ENCODE results near the gene FHAD1.

Gene FHAD1

DNA sequence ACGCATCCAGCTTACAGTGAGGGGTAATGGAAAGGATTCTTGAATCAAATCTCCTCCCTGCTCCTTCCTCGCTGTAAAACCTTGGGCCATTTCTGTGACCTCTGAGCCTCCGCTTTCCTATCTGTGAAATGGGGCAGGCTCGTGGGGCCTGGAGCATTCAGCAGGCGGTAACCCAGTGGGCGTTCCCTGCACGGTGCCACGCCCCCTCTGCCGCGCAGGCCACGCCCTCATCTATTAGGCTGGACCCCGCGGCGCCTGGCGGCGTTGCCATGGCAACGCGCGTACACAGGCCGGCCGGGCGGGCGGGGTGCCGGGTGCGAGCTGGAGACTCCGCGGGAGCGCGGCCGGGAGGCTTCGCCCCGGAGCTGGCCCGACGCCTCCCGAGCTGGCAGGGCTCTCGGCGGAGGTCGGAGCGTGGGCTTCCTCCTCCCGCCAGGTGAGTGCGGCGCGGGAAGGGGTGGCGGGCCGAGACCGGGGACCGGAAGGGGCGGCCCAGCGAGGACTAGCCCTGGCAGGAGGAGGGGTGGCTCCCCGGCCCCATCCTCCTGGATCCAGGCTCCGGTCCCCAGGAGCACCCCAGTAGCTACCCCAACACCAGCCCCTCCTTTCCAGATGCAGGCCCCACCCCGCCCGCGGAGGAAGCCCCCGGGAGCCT, at the start of gene FHAD1:
FHAD1 (plus strand) TSS at position 264 of the 655 bp plus-strand sequence. CDS start 4,562 bp downstream, outside the sequence.
- DNase-seq (ENCODE audit: low spot score) = peak; percentile 13

DNA sequence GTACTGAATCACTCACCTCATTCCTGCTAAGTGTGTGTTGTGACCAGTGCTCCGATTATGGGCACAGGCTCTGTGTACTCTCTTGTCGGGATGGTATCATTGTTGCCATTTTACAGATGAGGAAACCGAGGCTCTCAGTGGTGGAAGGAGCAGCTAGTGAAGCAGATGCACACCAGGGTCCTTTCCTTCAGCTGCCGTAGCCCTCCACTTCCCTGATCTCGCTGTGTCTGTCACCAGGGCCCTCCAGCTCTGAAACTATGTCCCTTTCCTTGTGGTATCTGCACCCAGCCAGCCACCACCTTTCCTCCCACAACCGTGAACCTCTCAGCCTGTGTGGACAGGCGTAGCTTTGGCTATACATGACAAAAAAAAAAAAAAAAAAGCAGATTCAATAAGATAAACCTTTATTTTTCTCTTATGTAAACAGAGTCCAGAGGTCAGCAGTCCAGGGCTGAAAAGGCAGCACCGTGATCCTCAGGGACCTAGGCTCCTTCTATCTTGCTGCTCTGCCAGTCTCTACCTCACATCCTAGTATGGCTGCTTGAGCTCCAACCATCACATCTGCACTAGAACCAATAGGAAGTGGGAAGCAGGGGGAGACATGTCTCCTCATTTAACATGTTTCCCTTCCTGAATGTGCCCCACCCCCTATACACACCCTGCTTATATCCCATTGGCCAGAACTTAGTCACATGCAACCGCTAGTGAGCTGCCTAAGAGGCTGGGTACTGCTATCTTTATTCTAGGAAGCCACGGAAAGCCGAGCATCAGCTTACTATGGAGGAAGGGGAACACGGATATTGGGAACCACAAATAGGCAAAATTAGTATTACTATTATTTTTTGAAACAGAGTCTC, 49.2 kb upstream of the FHAD1 start:
- DNase-seq (ENCODE audit: low spot score) = no peak

DNA sequence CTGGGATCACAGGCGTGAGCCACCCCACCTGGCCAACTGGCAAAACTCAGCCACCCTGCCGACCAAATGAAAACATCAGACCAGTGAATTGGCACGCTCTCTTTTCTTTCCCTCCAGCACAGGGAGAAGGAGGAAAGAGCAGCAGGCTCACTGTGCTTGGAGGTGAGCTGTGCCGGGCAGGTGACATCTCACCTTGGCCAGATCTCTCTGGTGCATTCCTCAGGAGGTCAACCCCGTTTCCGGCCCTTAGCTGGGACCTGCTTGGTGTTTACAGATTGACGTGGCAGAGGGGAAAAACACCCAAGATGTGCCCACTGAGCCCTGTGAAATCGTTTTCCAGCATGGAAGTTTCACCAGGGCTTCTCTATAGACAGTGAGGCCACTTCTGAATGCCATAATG, 48.3 kb upstream of the FHAD1 start:
- DNase-seq (ENCODE audit: low spot score) = no peak

DNA sequence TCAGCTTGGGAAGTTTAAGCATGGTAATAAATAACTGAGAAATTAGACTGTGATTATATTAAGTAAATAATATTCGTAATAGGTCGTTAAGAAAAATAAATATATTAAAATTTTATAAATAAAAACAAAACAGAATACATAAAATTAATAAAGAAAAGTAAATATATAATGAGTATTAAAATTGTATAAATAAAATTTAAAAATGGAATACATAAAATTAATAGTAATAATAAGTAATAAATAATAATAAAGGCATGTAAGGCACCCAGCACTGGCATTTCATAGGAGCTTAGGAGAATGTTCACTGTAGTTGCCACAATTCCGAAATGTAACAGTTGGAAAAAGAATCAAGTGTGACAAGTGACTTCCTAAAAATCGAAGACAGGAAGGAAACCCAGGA, 45.8 kb upstream of the FHAD1 start:
- DNase-seq (ENCODE audit: low spot score) = no peak

DNA sequence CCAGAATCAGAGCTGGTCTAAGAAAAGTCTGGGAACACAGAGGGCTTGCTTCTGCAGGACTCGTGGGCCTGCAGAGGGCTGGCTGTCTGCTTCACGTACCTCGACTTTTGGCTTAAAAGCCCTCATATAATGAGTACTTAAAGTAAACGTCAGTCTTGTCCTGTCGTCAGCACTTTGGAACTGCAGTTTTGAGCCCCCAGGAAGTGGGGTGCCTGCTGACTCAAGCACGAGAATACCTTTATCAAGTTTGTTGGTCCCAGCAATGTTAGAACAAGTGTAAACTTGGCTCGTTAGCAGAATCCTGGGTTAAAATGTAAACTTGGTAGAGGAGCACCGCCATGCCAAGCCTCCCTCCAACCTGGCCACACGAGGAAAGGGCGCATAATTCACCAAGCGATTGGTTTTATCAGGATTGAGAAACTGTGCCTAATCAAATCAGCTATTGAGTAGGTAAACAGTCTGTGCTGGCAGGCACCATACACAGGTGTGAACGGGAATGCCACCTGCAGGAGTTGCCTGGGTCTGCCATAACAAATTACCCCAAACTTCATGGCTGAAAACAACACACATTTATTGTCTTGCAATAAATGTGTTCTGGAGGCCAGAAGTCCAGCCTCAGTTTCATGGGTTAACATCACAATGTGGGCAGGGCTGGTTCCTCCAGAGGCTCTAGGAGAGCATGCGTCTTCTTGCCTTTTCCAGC, 45.0 kb upstream of the FHAD1 start:
- no peak for DNase-seq (ENCODE audit: low spot score)

DNA sequence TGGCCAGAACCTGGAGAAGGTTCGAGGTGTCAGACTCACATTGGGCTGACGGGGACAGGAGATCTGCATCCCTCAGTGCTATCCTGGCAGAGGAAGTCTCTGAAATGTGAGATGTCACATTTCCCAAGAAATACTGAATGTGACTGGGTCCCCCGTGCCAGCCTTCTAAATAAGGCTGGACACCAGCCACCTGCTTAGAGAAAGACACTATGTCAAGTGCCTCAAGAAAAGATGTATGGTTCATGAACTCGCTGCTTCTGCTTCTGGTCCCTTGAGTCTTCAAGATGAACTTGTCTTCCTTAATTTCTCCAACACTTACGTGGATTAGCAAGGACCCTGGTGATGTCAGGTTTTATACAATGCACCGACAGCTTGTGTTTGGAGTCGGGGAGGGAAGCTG, 42.1 kb upstream of the FHAD1 start:
- no peak for DNase-seq (ENCODE audit: low spot score)

DNA sequence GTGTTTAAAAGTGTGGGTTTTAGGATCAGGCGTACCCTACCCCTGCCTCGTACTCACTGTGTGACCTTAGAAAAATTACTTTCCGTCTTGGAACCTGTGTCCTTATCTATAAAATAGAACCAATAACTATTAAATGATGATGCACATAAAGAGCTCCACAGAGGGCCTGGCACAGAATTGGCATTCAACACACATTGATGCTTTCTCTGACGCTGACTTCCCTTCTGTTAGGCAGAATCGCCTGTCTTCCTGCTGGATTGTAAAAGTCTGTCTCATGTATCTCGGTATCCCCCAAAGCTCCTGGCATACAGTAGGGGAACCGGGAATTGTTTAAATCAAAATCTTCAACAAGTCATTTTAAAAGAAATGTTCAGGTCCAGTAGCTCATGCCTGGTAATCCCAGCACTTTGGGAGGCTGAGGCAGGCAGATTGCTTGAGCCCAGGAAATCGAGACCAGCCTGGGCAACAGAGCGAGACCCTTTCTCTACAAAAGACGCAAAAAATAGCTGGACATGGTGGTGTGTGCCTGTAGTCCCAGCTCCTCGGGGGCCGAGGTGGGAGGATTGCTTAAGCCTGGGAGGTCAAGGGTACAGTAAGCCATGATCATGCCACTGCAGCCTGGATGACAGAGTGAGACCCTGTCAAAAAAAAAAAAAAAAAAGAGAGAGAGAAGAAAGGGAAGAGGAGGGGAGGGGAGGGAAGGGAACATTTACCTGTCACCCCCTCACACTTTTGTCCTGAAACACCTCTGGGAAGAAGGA, 41.3 kb upstream of the FHAD1 start:
- no peak for DNase-seq (ENCODE audit: low spot score)

DNA sequence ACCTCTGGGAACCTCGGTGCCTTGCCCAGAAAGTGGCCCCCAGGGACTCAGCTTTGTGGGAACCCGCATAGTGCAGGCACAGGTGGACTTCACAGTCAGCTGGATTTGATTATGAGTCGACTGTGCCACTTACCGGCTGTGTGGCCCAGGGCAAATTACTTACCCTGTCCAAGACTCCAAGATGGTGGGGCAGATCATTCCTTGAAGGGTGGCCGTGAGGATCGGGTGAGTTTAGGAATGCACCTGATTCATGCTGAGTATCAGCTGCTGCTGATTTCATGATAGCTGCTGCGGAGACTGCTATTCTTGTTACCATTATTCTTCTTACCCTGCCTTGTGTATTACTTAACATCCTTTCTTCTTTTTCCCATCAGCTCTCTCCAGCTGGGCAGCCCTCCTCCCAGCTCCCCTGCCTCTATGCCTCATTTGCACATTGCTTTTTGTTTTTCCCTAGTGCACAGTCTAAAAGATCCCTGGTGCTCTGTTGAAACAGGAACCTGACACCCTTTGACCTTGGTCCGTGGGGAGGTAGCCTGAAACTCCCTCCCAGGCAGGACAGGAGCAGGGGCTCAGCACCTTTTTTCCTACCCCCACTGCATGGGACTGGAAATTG, 40.5 kb upstream of the FHAD1 start:
- no peak for DNase-seq (ENCODE audit: low spot score)

DNA sequence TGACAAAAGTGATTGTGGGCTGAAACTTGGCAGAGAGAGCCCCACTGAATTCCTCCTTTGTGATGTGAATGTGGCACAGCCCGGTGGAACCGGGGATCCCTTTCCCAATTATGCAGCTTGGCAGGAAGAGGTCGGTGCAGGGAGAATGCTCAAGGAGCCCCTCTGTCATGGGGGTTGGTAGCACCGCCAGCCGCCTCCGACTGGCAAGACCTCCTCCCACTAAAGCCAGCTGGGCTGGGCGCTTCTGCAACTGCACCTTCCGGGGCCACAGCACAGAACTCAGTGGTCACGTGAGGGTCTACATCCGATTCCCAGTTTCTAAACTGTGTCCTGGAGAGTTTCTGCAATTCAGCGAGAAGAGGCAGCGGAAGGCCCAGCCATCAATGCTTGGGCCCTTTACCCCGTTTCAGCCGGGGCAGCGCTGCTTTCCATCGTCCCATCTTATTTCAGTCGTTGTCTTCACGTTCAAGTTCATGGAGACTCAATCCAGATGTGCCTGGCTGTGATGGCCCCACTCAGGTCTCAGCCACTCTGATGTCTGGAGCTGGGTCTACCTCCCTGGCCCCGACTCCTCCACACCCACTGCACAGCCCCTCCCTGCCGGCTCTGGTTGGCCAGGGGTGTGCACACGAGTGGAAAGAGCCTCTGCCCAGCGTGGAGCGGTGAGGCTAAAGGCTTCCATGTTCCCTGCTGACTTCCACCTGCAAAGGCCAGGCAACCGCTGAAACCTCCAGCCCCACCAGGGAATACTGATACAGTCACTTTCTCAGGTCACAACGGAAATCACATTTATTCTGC, 39.8 kb upstream of the FHAD1 start:
- DNase-seq (ENCODE audit: low spot score) = no peak

DNA sequence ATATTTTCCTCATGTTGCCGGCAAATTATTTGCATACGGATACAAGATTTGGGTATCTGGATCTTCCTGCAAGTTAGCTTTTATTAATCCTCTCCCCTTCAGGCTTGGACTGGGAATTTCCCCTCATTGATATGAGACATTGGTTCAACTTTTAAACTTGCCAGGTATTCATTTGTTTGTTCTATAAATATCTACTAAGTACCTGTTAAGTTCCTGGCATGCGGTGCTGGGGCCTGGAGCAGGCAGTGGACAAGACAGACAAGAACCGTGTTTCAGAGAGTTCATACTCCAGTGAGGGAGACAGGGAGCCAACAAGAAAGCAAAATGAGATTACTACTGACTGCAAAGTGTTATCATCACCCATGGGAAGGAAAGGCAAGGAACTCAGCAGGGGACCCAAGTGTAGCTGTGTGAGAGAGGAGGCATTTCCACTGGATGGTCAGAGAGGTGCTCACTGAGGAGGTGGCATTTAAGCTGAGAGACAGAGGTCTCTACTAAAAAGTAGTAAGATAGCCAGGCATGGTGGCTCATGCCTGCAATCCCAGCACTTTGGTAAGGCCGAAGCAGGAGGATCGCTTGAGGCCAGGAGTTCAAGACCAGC, 39.1 kb upstream of the FHAD1 start:
- no peak for DNase-seq (ENCODE audit: low spot score)

DNA sequence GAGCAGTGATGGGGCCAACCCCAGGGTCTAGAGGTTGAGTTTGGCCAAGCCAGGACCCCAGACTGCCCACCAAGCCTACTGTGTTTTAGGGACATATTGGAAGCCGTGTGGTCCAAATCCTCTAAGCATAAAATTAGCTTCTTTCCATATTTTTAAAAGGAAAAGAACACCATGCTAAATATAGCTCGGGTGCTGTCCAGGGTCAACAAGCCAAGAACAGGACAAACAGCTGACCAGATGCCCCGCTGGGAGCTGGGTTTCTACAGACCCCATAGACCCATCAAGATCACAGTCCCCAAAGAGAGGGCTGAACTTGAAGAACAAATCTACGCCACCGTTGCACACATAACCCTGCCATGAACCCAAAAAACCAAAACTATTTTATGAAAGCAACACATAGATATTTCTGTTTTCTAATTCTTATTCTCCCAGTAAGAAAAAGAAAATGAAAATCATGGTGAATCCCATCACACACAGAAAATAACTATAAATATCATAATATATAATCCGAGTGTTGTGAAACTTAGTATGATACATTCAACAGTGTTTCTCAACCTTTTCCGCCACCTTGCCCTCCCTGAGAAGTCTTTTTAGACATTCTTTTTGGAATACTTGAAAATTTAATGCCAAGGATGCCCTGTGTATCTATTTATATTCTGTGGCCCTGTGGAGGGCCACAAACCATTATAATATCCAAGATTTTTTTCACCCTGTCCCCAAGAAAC, 36.2 kb upstream of the FHAD1 start:
- DNase-seq (ENCODE audit: low spot score) = no peak

DNA sequence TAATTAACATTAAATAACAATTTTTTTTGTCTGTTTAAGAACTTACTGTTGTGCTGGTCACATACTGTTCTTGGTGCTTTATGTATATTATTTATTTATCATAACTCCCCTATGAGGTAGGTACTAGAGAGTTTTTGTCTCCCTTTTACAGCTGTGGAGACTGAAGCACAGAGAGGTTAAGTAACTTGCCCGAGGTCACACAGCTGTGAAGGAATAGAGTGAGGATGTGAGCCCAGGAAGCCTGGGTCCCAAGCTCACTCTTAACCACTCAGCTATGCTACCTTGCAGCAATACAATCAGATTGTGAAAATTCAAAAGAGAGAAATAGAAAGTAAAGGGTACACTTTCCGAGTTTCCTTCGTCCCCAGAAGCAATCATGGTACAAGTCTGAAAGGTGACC, 35.6 kb upstream of the FHAD1 start:
- DNase-seq (ENCODE audit: low spot score) = no peak

DNA sequence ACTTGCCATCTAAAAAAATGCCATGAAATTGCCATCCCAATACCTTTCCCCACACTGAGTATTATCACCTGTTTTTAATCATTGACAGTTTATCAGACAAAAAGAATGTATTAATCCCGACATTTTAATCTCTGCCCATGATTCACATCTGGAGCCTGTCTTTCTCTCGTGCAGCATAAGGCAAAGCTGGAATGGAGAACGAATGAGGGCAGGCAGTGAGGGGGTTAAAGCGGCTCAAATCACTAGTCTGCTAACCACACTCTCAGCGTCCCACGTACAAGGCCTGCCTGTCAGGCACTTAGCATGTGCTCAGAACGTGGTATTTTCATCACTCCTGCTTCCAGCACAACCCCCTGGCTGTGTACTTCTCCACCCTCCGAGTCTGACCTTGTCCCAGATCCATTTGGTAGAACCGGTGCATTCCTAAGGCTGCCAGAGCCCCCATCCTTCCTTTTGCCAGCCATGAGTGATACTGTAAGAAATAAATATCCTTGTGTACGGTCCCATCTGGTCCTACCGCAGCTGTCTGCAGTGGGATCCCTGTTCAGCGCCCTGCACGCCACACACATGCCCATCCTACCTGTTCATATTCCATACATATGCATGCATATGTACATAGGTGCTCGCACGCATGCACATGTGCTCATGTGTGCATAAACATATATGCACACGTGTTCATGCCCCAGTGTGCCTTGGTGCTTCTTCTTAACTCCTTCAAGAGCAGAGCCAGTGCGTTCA, 34.6 kb upstream of the FHAD1 start:
- no peak for DNase-seq (ENCODE audit: low spot score)

DNA sequence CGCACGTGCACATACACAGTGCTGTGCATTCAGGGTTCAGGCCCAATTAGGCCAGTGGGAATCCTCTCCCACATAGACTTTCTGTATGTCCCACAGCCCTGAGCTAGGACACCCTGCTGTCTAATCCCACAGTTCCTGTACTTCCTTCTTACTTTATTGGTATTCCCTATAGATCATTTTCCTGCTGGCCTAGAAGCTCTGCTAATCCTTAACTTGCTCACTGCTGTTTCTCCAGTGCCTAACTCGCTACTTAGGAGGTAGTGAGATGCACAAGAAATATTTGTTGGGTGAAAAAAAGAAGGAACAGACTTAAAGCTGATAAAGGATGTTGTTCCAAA, 34.1 kb upstream of the FHAD1 start:
- DNase-seq (ENCODE audit: low spot score) = no peak

DNA sequence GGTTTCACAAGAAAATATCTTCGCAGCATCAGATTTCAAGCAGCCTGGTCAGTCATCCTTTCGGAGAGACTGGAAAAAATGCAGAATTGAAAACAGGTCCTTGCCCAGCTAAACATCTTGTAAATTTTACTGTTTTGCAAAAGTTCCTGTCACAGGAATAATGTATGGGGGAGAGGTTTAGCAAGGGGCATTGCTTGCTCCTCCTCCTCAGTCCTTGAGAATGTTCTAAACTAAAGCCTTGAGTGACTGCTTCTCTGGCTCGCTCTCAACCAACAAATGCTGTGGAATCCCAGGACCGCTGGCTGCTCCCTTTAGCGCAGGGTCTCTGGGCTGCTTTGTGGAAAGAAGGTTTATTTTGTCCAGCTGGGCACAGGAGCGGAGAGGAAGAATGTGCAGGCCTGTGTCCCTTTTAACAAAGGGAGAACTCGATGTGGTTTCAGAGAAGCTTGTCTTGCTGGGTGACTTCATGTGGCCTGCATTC, 33.6 kb upstream of the FHAD1 start:
- no peak for DNase-seq (ENCODE audit: low spot score)

DNA sequence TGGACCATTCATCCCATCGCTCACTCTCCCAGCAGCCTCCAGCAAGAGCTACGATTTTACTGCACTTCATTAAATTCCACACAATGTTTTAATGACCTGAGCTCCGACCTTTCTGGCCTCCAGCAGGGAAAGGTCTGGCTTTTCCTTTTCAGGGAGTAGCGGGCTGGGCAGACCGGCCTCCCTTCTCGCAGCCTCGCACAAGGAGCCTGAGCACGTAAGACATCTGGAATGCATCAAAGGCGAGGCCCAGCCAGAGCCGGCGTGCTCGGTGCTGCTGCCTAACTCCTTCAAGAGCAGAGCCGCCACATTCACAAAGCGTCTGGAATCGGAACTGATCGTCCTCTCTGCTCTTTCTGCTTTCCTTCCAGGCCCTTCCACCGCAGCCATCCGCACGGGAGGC, 32.5 kb upstream of the FHAD1 start:
- DNase-seq (ENCODE audit: low spot score) = no peak

DNA sequence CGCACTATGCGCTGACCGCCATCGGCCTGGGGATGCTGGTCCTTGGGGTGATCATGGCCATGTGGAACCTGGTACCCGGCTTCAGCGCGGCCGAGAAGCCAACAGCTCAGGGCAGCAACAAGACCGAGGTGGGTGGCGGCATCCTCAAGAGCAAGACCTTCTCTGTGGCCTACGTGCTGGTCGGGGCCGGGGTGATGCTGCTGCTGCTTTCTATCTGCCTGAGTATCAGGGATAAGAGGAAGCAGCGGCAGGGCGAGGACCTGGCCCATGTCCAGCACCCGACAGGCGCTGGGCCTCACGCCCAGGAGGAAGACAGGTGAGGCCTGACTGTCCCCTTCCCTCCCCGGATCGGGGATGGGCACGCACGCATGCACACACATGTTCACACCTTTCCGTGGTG, 31.9 kb upstream of the FHAD1 start:
- DNase-seq (ENCODE audit: low spot score) = no peak

DNA sequence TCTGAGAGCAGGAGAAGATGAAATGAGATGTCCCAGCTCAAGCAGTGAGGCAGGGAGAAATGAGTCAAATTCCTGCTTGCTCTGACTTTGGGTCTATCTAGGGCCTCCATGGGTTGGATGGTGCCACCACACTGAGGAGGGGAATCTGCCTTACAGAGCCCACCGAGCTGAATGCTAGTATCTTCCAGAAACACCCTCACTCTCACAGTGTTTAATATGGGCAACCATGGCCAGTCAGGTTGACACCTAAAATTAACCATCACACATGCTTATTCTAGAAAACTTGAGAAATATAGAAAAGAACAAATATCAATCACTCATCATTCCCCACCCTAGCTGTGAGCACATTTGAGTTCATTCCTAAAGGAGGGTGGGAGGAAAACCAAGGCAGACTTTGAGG, 29.4 kb upstream of the FHAD1 start:
- no peak for DNase-seq (ENCODE audit: low spot score)
